OCI-LY1 (cell line): ENCODE data around the gene KRT35.
A peak's percentile ranks its signal among the peaks of the same experiment; 100 is the strongest.

Experiments
- H2AFZ ChIP-seq: fragments of 200-600 bp; sonication (generic), shearing (Covaris generic); 2 replicates; pipeline ENCODE4 v1.6.0; 2014; ENCODE audit warnings: antibody characterized with exemption, mild to moderate bottlenecking, low read length
- H3F3A ChIP-seq: fragments of 200-600 bp; sonication (generic), shearing (Covaris generic); 2 replicates; pipeline ENCODE4 v1.6.0; 2014; ENCODE audit warnings: mild to moderate bottlenecking, antibody characterized with exemption, low read length, moderate library complexity; ENCODE audit not compliant: insufficient read depth
- H3K27ac ChIP-seq: fragments of 200-600 bp; sonication (generic); 2 replicates; pipeline ENCODE4 v1.5.1; 2014; ENCODE audit warnings: low read length, mixed run types, mild to moderate bottlenecking, low read depth; ENCODE audit not compliant: poor library complexity, severe bottlenecking
- H3K27me3 ChIP-seq: fragments of 200-600 bp; sonication (generic); 2 replicates; pipeline ENCODE4 v1.6.0; 2014; ENCODE audit warnings: antibody characterized with exemption, mild to moderate bottlenecking, low read length, moderate library complexity; ENCODE audit not compliant: insufficient read depth
- H3K36me3 ChIP-seq: fragments of 200-600 bp; sonication (generic); 2 replicates; pipeline ENCODE4 v1.6.1; 2014; ENCODE audit warnings: mild to moderate bottlenecking, antibody characterized with exemption, low read length, moderate library complexity, mixed read lengths; ENCODE audit not compliant: insufficient read depth
- H3K4me1 ChIP-seq: fragments of 200-600 bp; sonication (generic); 2 replicates; pipeline ENCODE4 v1.5.1; 2014; ENCODE audit warnings: mild to moderate bottlenecking, low read length, moderate library complexity; ENCODE audit not compliant: insufficient read depth, severe bottlenecking
- H3K4me2 ChIP-seq: fragments of 200-600 bp; sonication (generic), shearing (Covaris generic); 2 replicates; pipeline ENCODE4 v1.6.1; 2014; ENCODE audit warnings: low read length
- H3K4me3 ChIP-seq: fragments of 200-600 bp; sonication (generic); 2 replicates; pipeline ENCODE4 v1.5.1; 2014; ENCODE audit warnings: low read length, low read depth, mild to moderate bottlenecking, mixed read lengths; ENCODE audit not compliant: poor library complexity, severe bottlenecking
- H3K79me2 ChIP-seq: fragments of 200-600 bp; shearing (Covaris generic); 2 replicates; pipeline ENCODE4 v1.6.1; 2016; ENCODE audit warnings: mixed run types, low read length, mixed read lengths; ENCODE audit not compliant: insufficient read depth
- H3K9ac ChIP-seq: fragments of 200-600 bp; sonication (generic), shearing (Covaris generic); 2 replicates; pipeline ENCODE4 v1.6.1; 2014; ENCODE audit warnings: mild to moderate bottlenecking, low read length, mixed read lengths
- H3K9me2 ChIP-seq: fragments of 200-600 bp; sonication (generic), shearing (Covaris generic); 2 replicates; pipeline ENCODE4 v1.6.1; 2014; ENCODE audit warnings: low read depth, mild to moderate bottlenecking, low read length, mixed read lengths
- H3K9me3 ChIP-seq: fragments of 200-600 bp; shearing (Covaris generic); 2 replicates; pipeline ENCODE4 v1.6.1; 2014; ENCODE audit warnings: low read length, mixed read lengths
- H4K20me1 ChIP-seq: fragments of 200-600 bp; sonication (generic), shearing (Covaris generic); 2 replicates; pipeline ENCODE4 v1.6.0; 2016; ENCODE audit warnings: mild to moderate bottlenecking, low read length; ENCODE audit not compliant: insufficient read depth
- CTCF ChIP-seq: fragments of 200-600 bp; sonication (generic), shearing (Covaris generic); IDR thresholded peaks from 2 replicates; pipeline ENCODE4 v1.5.1; 2017; ENCODE audit warnings: mild to moderate bottlenecking, antibody characterized with exemption, low read length, moderate library complexity, mixed read lengths
- EZH2 ChIP-seq: fragments of 200-600 bp; sonication (generic), shearing (Covaris generic); IDR thresholded peaks from 2 replicates; pipeline ENCODE4 v1.8.0; 2017; ENCODE audit warnings: borderline replicate concordance, mixed run types, mild to moderate bottlenecking, antibody characterized with exemption, low read length, moderate library complexity, mixed read lengths

The KRT35 gene

GRCh38 chr17:41486809-41487530, 6.0 kb upstream of the KRT35 start:
- Histone ChIP-seq H3K27ac (no peak overlapping the region), H3K4me3 (no peak overlapping the region), H3K9ac (no peak overlapping the region), H3K79me2 (no peaks in the 10 kb centered on the region), H2AFZ (no peak overlapping the region), H3K9me3 (no peaks in the 10 kb centered on the region), H3F3A (no peaks in the 10 kb centered on the region), H3K36me3 (no peaks in the 10 kb centered on the region), H3K27me3 (0 out of 2 replicates have a peak, but pooled peaks cover 3% of the 10 kb centered on the region), H3K4me1 (no peaks in the 10 kb centered on the region), H3K4me2 (no peak overlapping the region), H4K20me1 (no peaks in the 10 kb centered on the region), H3K9me2 (no peaks in the 10 kb centered on the region)
- TF ChIP-seq EZH2 (no peak), CTCF (peak; percentile 70)

- H3F3A ChIP-seq = no peaks in the 10 kb centered on the region
- H3K9ac ChIP-seq = no peak overlapping the region
- H3K9me2 ChIP-seq = no peaks in the 10 kb centered on the region
- H3K9me3 ChIP-seq = no peaks in the 10 kb centered on the region
- 0 out of 2 replicates have a peak, but pooled peaks cover 3% of the 10 kb centered on the region for H3K27me3 ChIP-seq
- no peak overlapping the region for H3K4me2 ChIP-seq
- H3K79me2 ChIP-seq = no peaks in the 10 kb centered on the region
- no peaks in the 10 kb centered on the region for H3K36me3 ChIP-seq
- H3K4me1 ChIP-seq = no peaks in the 10 kb centered on the region
- H2AFZ ChIP-seq = no peak overlapping the region
- H4K20me1 ChIP-seq = no peaks in the 10 kb centered on the region
- TF ChIP-seq EZH2 (no peak), CTCF (no peak)
- H3K4me3 ChIP-seq = no peak overlapping the region
- no peak overlapping the region for H3K27ac ChIP-seq
Observed at GRCh38 chr17:41486316-41486715, 5.4 kb upstream of the KRT35 start.

GRCh38 chr17:41484920-41485904, 4.3 kb upstream of the KRT35 start:
- Histone ChIP-seq H3F3A (no peaks in the 10 kb centered on the region), H4K20me1 (no peaks in the 10 kb centered on the region), H3K9me2 (no peaks in the 10 kb centered on the region), H2AFZ (no peak overlapping the region), H3K4me3 (no peak overlapping the region), H3K9me3 (no peaks in the 10 kb centered on the region), H3K27ac (no peak overlapping the region), H3K79me2 (no peaks in the 10 kb centered on the region), H3K4me2 (no peak overlapping the region), H3K36me3 (no peaks in the 10 kb centered on the region), H3K9ac (no peak overlapping the region), H3K27me3 (0 out of 2 replicates have a peak, but pooled peaks cover 3% of the 10 kb centered on the region), H3K4me1 (no peaks in the 10 kb centered on the region)
- TF ChIP-seq EZH2 = no peak
- TF ChIP-seq CTCF = no peak
